ENCODE measurements around the gene CAPS2. TPM values are rescaled to one million over a fixed set of nuclear protein-coding genes. Genes with fewer than 3 reads are reported as not detected.

CAPS2 gene
- polyA plus RNA-seq, 1 donor from 2014 or later: 2.1 TPM

DNA sequence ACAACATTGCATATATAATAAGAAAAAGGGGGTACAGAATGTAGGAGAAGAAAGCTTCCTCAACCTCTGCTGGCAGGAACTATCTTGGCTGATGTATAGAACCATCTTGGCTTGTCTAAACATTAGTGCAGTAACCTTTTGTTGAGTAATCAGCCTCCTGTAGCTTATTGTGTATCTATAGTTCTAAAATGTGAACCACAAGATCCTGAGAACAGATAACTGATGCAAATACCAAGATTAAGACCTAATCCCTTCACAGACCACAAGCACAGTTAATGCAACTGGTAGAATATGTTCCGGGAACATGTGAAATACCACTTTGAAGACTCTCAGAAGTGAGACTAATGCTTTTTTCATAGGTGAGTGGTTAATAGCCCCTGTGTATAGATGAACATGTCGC, 69.8 kb downstream of the CAPS2 start:
- no peak overlapping the region for H2AFZ ChIP-seq (ENCODE audit: low read depth, low read length)

DNA sequence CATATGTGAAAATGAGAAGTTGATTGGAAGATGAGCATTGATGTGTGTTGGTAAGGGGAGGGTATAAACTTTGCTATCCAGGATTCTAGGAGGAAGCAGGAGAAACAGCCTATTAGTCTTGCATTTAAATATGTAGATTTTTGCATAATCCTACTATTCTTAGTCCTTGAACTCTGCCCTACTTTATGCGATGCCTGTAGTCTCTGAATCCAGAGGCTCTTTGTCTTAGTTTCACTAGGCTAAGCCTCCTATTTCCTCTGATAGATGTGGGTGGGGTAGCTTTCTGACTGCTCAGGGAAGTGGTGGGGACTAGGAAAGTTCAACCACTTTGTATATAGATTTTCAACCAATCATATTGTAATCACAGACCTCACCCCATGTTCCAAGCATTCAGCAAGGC, 71.0 kb downstream of the CAPS2 start:
- Histone ChIP-seq H3F3A (ENCODE audit: insufficient read depth, low read length, poor library complexity, severe bottlenecking) (no peaks in the 10 kb centered on the region), H3K4me2 (ENCODE audit: low read length) (no peak overlapping the region), H3K36me3 (ENCODE audit: insufficient read depth, low read length) (no peaks in the 10 kb centered on the region), H4K20me1 (ENCODE audit: insufficient read depth) (no peaks in the 10 kb centered on the region), H3K27me3 (ENCODE audit: insufficient read depth, low read depth, low read length) (no peaks in the 10 kb centered on the region), H3K27ac (ENCODE audit: low read length) (no peak overlapping the region), H3K9me3 (ENCODE audit: low read length) (no peaks in the 10 kb centered on the region), H3K9me2 (ENCODE audit: insufficient read depth, low read length) (no peaks in the 10 kb centered on the region), H2AFZ (ENCODE audit: low read depth, low read length) (no peak overlapping the region), H3K9ac (ENCODE audit: low read length) (no peak overlapping the region), H3K79me2 (replicated peaks; ENCODE audit: insufficient read depth, low read length) (no peaks in the 10 kb centered on the region), H3K4me3 (ENCODE audit: low read length) (no peak overlapping the region)
- TF ChIP-seq EP300 (conservative IDR thresholded peaks at IDR 0.05; ENCODE audit: poor library complexity, severe bottlenecking) (no peak), SMC3 (conservative IDR thresholded peaks at IDR 0.05; ENCODE audit: poor library complexity) (no peak), TAF1 (IDR thresholded peaks at IDR 0.05; ENCODE audit: low read depth) (no peak), POLR2AphosphoS5 (IDR thresholded peaks at IDR 0.05) (no peak), MXI1 (conservative IDR thresholded peaks at IDR 0.05; ENCODE audit: poor library complexity, severe bottlenecking) (no peak), RAD21 (conservative IDR thresholded peaks at IDR 0.05) (no peak), EZH2 (IDR thresholded peaks at IDR 0.05; ENCODE audit: borderline replicate concordance, insufficient read depth, low read length, poor library complexity, severe bottlenecking) (no peak)
- TF ChIP-seq, protein P1, sequence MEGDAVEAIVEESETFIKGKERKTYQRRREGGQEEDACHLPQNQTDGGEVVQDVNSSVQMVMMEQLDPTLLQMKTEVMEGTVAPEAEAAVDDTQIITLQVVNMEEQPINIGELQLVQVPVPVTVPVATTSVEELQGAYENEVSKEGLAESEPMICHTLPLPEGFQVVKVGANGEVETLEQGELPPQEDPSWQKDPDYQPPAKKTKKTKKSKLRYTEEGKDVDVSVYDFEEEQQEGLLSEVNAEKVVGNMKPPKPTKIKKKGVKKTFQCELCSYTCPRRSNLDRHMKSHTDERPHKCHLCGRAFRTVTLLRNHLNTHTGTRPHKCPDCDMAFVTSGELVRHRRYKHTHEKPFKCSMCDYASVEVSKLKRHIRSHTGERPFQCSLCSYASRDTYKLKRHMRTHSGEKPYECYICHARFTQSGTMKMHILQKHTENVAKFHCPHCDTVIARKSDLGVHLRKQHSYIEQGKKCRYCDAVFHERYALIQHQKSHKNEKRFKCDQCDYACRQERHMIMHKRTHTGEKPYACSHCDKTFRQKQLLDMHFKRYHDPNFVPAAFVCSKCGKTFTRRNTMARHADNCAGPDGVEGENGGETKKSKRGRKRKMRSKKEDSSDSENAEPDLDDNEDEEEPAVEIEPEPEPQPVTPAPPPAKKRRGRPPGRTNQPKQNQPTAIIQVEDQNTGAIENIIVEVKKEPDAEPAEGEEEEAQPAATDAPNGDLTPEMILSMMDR (IDR thresholded peaks at IDR 0.05; ENCODE audit: poor library complexity, severe bottlenecking): no peak
- TF ChIP-seq, protein P2, sequence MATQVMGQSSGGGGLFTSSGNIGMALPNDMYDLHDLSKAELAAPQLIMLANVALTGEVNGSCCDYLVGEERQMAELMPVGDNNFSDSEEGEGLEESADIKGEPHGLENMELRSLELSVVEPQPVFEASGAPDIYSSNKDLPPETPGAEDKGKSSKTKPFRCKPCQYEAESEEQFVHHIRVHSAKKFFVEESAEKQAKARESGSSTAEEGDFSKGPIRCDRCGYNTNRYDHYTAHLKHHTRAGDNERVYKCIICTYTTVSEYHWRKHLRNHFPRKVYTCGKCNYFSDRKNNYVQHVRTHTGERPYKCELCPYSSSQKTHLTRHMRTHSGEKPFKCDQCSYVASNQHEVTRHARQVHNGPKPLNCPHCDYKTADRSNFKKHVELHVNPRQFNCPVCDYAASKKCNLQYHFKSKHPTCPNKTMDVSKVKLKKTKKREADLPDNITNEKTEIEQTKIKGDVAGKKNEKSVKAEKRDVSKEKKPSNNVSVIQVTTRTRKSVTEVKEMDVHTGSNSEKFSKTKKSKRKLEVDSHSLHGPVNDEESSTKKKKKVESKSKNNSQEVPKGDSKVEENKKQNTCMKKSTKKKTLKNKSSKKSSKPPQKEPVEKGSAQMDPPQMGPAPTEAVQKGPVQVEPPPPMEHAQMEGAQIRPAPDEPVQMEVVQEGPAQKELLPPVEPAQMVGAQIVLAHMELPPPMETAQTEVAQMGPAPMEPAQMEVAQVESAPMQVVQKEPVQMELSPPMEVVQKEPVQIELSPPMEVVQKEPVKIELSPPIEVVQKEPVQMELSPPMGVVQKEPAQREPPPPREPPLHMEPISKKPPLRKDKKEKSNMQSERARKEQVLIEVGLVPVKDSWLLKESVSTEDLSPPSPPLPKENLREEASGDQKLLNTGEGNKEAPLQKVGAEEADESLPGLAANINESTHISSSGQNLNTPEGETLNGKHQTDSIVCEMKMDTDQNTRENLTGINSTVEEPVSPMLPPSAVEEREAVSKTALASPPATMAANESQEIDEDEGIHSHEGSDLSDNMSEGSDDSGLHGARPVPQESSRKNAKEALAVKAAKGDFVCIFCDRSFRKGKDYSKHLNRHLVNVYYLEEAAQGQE (IDR thresholded peaks at IDR 0.05; ENCODE audit: borderline replicate concordance): no peak

More for the DNA sequence above, 69.8 kb downstream of the CAPS2 start:
- no peaks in the 10 kb centered on the region for H3K79me2 ChIP-seq (replicated peaks; ENCODE audit: insufficient read depth, low read length)
- no peaks in the 10 kb centered on the region for H3K9me2 ChIP-seq (ENCODE audit: insufficient read depth, low read length)
- no peaks in the 10 kb centered on the region for H4K20me1 ChIP-seq (ENCODE audit: insufficient read depth)
- H3K27me3 ChIP-seq (ENCODE audit: insufficient read depth, low read depth, low read length): no peaks in the 10 kb centered on the region
- H3K27ac ChIP-seq (ENCODE audit: low read length): no peak overlapping the region
- TF ChIP-seq TAF1 (IDR thresholded peaks at IDR 0.05; ENCODE audit: low read depth): no peak
- TF ChIP-seq RAD21 (conservative IDR thresholded peaks at IDR 0.05): no peak
- TF ChIP-seq, protein P1 (IDR thresholded peaks at IDR 0.05; ENCODE audit: poor library complexity, severe bottlenecking): no peak
- no peak for TF ChIP-seq POLR2AphosphoS5 (IDR thresholded peaks at IDR 0.05)
- TF ChIP-seq EZH2 (IDR thresholded peaks at IDR 0.05; ENCODE audit: borderline replicate concordance, insufficient read depth, low read length, poor library complexity, severe bottlenecking): no peak
- TF ChIP-seq, protein P2 (IDR thresholded peaks at IDR 0.05; ENCODE audit: borderline replicate concordance): no peak
- TF ChIP-seq MXI1 (conservative IDR thresholded peaks at IDR 0.05; ENCODE audit: poor library complexity, severe bottlenecking): no peak
- no peak for TF ChIP-seq EP300 (conservative IDR thresholded peaks at IDR 0.05; ENCODE audit: poor library complexity, severe bottlenecking)
- H3K36me3 ChIP-seq (ENCODE audit: insufficient read depth, low read length): no peaks in the 10 kb centered on the region
- H3F3A ChIP-seq (ENCODE audit: insufficient read depth, low read length, poor library complexity, severe bottlenecking): no peaks in the 10 kb centered on the region
- H3K4me2 ChIP-seq (ENCODE audit: low read length): no peak overlapping the region
- H3K4me3 ChIP-seq (ENCODE audit: low read length): no peak overlapping the region
- H3K9me3 ChIP-seq (ENCODE audit: low read length): no peaks in the 10 kb centered on the region
- no peak overlapping the region for H3K9ac ChIP-seq (ENCODE audit: low read length)

Measured in neural cell (in vitro differentiated cells).